Astrocyte (in vitro differentiated cells and primary cell): ENCODE data around the gene SIRT6. TPM values are rescaled to one million over a fixed set of nuclear protein-coding genes. Genes with fewer than 3 reads are reported as not detected.
"Not testable (repeated sequence)": the region's sequence is repeated elsewhere in the genome, so short reads cannot be mapped to it uniquely, and the experiment has no call there.

Experiments used
- DNase-seq: peaks from one replicate; pipeline ENCODE4 v3.0.0-alpha.2; 2010; ENCODE audit warnings: low read depth
- FAIRE-seq: peaks from 2 replicates; lab custom pipeline; 2011; peaks lifted over from hg19 to GRCh38; lab: Jason Lieb, UNC
- H2AFZ ChIP-seq: 2 replicates; pipeline ENCODE4 v1.6.0; 2012; ENCODE audit warnings: low read depth, low read length, inconsistent platforms
- H3K27ac ChIP-seq: 2 replicates; pipeline ENCODE4 v1.5.1; 2011; ENCODE audit warnings: low read depth, low read length, inconsistent platforms
- H3K27me3 ChIP-seq: 2 replicates; pipeline ENCODE4 v1.6.0; 2011; ENCODE audit warnings: low read length, inconsistent platforms; ENCODE audit not compliant: insufficient read depth
- H3K36me3 ChIP-seq: 2 replicates; pipeline ENCODE4 v1.5.1; 2011; ENCODE audit warnings: low read length, inconsistent platforms; ENCODE audit not compliant: insufficient read depth
- H3K4me1 ChIP-seq: 2 replicates; pipeline ENCODE4 v1.5.1; 2011; ENCODE audit warnings: low read length, inconsistent platforms; ENCODE audit not compliant: insufficient read depth
- H3K4me2 ChIP-seq: 2 replicates; pipeline ENCODE4 v1.6.0; 2012; ENCODE audit warnings: low read length, inconsistent platforms
- H3K4me3 ChIP-seq: 2 replicates; pipeline ENCODE4 v1.5.1; 2011; ENCODE audit warnings: low read depth, mild to moderate bottlenecking, low read length, inconsistent platforms; ENCODE audit not compliant: insufficient read depth
- H3K79me2 ChIP-seq: 2 replicates; pipeline ENCODE4 v1.6.0; 2012; ENCODE audit warnings: mild to moderate bottlenecking, low read length, inconsistent platforms; ENCODE audit not compliant: insufficient read depth
- H3K9ac ChIP-seq: 2 replicates; pipeline ENCODE4 v1.6.0; 2012; ENCODE audit warnings: mild to moderate bottlenecking, low read length, inconsistent platforms
- H3K9me3 ChIP-seq: 2 replicates; pipeline ENCODE4 v1.5.1; 2012; ENCODE audit warnings: low read depth, mild to moderate bottlenecking, low read length, inconsistent platforms; ENCODE audit not compliant: insufficient read depth
- H4K20me1 ChIP-seq: 2 replicates; pipeline ENCODE4 v1.6.0; 2012; ENCODE audit warnings: low read length, inconsistent platforms; ENCODE audit not compliant: insufficient read depth
- H3K27ac Mint-ChIP-seq: one replicate; pipeline ENCODE4 v1.8.0; 2021; ENCODE audit warnings: mild to moderate bottlenecking, mixed read lengths; ENCODE audit not compliant: unreplicated experiment
- H3K27me3 Mint-ChIP-seq: one replicate; pipeline ENCODE4 v1.8.0; 2021; ENCODE audit warnings: low read depth, mixed read lengths; ENCODE audit not compliant: unreplicated experiment
- H3K36me3 Mint-ChIP-seq: one replicate; pipeline ENCODE4 v1.8.0; 2021; ENCODE audit warnings: low read depth, mixed read lengths; ENCODE audit not compliant: unreplicated experiment
- H3K4me1 Mint-ChIP-seq: one replicate; pipeline ENCODE4 v1.8.0; 2021; ENCODE audit warnings: low read depth, mixed read lengths; ENCODE audit not compliant: unreplicated experiment
- H3K4me3 Mint-ChIP-seq: one replicate; pipeline ENCODE4 v1.8.0; 2021; ENCODE audit warnings: mild to moderate bottlenecking, moderate library complexity, mixed read lengths; ENCODE audit not compliant: unreplicated experiment
- H3K9me3 Mint-ChIP-seq: one replicate; pipeline ENCODE4 v1.8.0; 2021; ENCODE audit warnings: mild to moderate bottlenecking, mixed read lengths; ENCODE audit not compliant: unreplicated experiment
- EZH2 ChIP-seq: IDR thresholded peaks from 2 replicates; pipeline ENCODE4 v1.6.1; 2012; ENCODE audit warnings: mild to moderate bottlenecking, low read length, inconsistent platforms; ENCODE audit not compliant: insufficient read depth
- total RNA-seq: library from RNA; stranded (reverse); gene quantifications from 2 replicates; pipeline ENCODE4 v1.2.1, GENCODE V29; 2021
- TF ChIP-seq, protein P1 (sequence below): IDR thresholded peaks from 2 replicates; pipeline ENCODE4 v1.5.1; 2011; ENCODE audit warnings: low read depth, mild to moderate bottlenecking, inconsistent platforms, low read length, moderate library complexity; ENCODE audit not compliant: insufficient read depth

SIRT6 gene
- total RNA-seq, 1 donor from 2014 or later = 29.2 TPM

DNA sequence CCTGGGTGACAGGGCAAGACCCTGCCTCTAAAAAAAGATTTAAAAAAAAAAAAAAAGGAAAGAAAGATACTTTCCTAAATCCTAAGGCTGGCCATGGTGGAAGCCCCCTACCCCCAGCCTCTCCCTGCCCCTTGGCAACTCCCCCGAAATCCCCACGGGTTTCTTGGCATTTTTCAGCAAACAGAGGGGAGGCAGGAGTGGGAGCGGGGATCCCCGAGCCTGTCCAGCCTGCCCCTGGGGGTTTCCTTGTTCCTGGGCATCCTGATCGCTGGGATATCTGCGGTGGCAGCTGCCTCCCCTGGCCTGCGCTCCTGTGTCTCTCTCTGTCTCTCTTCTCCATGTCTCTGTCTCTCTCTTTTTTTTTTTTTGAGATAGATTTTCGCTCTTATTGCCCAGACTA, 43.5 kb upstream of the SIRT6 start:
- Histone ChIP-seq H3K4me3 (no peak overlapping the region), H3K27me3 (peaks cover 7% of the 10 kb centered on the region), H3K9ac (no peak overlapping the region), H3K4me1 (peaks cover 13% of the 10 kb centered on the region), H3K36me3 (no peaks in the 10 kb centered on the region), H3K9me3 (no peaks in the 10 kb centered on the region), H2AFZ (no peak overlapping the region), H3K4me2 (no peak overlapping the region), H3K79me2 (no peaks in the 10 kb centered on the region), H3K27ac (no peak overlapping the region), H4K20me1 (no peaks in the 10 kb centered on the region)
- H3K4me3 Mint-ChIP-seq = no peak overlapping the region
- peaks cover 2% of the 10 kb centered on the region for H3K4me1 Mint-ChIP-seq
- no peak for FAIRE-seq
- DNase-seq = no peak
- TF ChIP-seq, protein P1, sequence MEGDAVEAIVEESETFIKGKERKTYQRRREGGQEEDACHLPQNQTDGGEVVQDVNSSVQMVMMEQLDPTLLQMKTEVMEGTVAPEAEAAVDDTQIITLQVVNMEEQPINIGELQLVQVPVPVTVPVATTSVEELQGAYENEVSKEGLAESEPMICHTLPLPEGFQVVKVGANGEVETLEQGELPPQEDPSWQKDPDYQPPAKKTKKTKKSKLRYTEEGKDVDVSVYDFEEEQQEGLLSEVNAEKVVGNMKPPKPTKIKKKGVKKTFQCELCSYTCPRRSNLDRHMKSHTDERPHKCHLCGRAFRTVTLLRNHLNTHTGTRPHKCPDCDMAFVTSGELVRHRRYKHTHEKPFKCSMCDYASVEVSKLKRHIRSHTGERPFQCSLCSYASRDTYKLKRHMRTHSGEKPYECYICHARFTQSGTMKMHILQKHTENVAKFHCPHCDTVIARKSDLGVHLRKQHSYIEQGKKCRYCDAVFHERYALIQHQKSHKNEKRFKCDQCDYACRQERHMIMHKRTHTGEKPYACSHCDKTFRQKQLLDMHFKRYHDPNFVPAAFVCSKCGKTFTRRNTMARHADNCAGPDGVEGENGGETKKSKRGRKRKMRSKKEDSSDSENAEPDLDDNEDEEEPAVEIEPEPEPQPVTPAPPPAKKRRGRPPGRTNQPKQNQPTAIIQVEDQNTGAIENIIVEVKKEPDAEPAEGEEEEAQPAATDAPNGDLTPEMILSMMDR = no peak
- TF ChIP-seq EZH2 = no peak
- H3K27ac Mint-ChIP-seq = no peak overlapping the region
- no peaks in the 10 kb centered on the region for H3K27me3 Mint-ChIP-seq
- H3K36me3 Mint-ChIP-seq = no peaks in the 10 kb centered on the region
- H3K9me3 Mint-ChIP-seq = no peaks in the 10 kb centered on the region

DNA sequence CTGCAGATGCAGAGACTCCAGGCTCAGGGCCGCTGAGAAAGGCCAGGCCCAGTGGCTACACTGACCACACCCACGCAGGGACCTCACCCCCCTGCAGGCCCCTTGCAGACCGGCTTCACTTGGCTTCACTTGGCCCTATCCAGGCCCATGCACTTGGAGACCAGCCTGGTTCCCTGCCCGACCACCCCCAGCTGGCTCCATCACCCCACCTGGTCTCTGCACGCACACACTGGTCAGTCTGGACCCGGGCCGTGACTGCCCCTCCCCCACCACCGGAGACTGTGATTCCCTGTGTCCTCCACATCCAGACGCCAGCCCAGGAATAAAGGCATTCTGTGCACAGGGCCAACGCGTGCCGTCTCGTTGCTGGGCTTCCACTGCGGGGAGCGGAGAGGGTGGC, 42.1 kb upstream of the SIRT6 start:
- TF ChIP-seq EZH2 = no peak
- TF ChIP-seq, protein P1 = no peak
- Histone ChIP-seq H3K4me2 (no peak overlapping the region), H3K9ac (no peak overlapping the region), H3K79me2 (no peaks in the 10 kb centered on the region), H3K9me3 (no peaks in the 10 kb centered on the region), H3K27ac (no peak overlapping the region), H2AFZ (no peak overlapping the region), H3K27me3 (peaks cover 7% of the 10 kb centered on the region), H3K4me3 (no peak overlapping the region), H3K36me3 (no peaks in the 10 kb centered on the region), H3K4me1 (peaks cover 11% of the 10 kb centered on the region), H4K20me1 (no peaks in the 10 kb centered on the region)
- no peak overlapping the region for H3K27ac Mint-ChIP-seq
- FAIRE-seq (no peak), DNase-seq (no peak)
- H3K4me3 Mint-ChIP-seq = no peak overlapping the region
- H3K9me3 Mint-ChIP-seq = no peaks in the 10 kb centered on the region
- no peaks in the 10 kb centered on the region for H3K27me3 Mint-ChIP-seq
- no peaks in the 10 kb centered on the region for H3K36me3 Mint-ChIP-seq
- H3K4me1 Mint-ChIP-seq = no peaks in the 10 kb centered on the region

DNA sequence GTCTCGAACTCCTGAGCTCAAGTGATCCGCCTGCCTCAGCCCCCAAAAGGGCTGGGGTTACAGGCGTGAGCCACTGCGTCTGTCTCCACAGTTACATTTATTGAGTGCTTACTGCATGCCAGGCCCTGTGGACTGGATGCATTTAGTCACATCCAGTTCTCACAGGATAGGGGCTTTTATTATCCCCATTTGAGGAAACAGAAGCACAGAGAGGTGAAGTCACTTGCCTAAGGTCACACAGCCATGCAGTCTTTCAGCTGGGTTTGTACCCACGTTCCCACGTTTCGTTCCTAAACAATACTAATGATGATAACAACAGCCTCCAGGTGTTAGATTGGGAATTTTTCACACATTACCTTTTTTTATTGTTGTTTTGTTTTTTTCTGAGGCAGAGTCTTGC, 37.8 kb upstream of the SIRT6 start:
- FAIRE-seq = no peak
- Histone ChIP-seq H3K36me3 (no peaks in the 10 kb centered on the region), H4K20me1 (no peaks in the 10 kb centered on the region), H3K9me3 (no peaks in the 10 kb centered on the region), H3K4me1 (no peaks in the 10 kb centered on the region), H3K9ac (no peak overlapping the region), H3K4me2 (no peak overlapping the region), H3K79me2 (no peaks in the 10 kb centered on the region), H3K27me3 (no peaks in the 10 kb centered on the region), H3K27ac (no peak overlapping the region), H2AFZ (no peak overlapping the region), H3K4me3 (no peak overlapping the region)
- TF ChIP-seq, protein P1 = no peak
- no peak for TF ChIP-seq EZH2
- Mint-ChIP-seq H3K36me3 (peaks cover 2% of the 10 kb centered on the region), H3K9me3 (no peaks in the 10 kb centered on the region), H3K4me3 (no peak overlapping the region), H3K27ac (no peak overlapping the region), H3K27me3 (no peaks in the 10 kb centered on the region), H3K4me1 (no peaks in the 10 kb centered on the region)
- DNase-seq = no peak

DNA sequence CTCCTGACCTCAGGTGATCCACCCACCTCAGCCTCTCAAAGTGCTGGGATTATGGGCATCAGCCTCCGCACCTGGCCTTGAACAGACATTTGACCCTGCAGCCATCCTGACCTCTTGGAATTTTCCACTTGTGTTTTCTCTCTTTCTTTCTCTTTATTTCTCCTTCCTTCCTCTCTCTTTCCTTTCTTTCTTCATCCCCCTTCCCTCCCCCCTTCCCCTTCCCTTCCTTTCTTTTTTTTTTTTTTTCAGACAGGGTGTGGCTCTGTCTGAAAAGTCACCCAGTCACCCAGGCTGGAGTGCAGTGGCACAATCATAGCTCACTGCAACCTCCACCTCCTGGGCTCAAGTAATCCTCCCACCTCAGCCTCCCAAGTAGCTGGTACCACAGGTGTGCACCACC, 36.2 kb upstream of the SIRT6 start:
- not testable (repeated sequence) for H3K4me1 ChIP-seq, H3K9me3 Mint-ChIP-seq, H3K27ac Mint-ChIP-seq, H3K27me3 ChIP-seq, H3K36me3 Mint-ChIP-seq, H3K79me2 ChIP-seq, DNase-seq, H3K9ac ChIP-seq, H3K4me2 ChIP-seq, H3K36me3 ChIP-seq, H3K4me1 Mint-ChIP-seq, FAIRE-seq, H3K27ac ChIP-seq, H3K9me3 ChIP-seq, H4K20me1 ChIP-seq, H3K4me3 Mint-ChIP-seq, H3K4me3 ChIP-seq, H3K27me3 Mint-ChIP-seq, H2AFZ ChIP-seq
